Stimulated activated CD8-positive, alpha-beta memory T cell treated with anti-CD3 and anti-CD28 coated beads, Interleukin-15, amount 100 ng/mL, for 48 hours (primary cell): ENCODE data around the gene IDH3A.
"Not testable (repeated sequence)": the region's sequence is repeated elsewhere in the genome, so short reads cannot be mapped to it uniquely, and the experiment has no call there.

Experiments used
- DNase-seq, 2 donors: peaks; one replicate each; pipeline ENCODE4 v3.0.0-alpha.2; 2020; ENCODE audit warnings: low read depth in 2 of 2

Gene IDH3A

DNA sequence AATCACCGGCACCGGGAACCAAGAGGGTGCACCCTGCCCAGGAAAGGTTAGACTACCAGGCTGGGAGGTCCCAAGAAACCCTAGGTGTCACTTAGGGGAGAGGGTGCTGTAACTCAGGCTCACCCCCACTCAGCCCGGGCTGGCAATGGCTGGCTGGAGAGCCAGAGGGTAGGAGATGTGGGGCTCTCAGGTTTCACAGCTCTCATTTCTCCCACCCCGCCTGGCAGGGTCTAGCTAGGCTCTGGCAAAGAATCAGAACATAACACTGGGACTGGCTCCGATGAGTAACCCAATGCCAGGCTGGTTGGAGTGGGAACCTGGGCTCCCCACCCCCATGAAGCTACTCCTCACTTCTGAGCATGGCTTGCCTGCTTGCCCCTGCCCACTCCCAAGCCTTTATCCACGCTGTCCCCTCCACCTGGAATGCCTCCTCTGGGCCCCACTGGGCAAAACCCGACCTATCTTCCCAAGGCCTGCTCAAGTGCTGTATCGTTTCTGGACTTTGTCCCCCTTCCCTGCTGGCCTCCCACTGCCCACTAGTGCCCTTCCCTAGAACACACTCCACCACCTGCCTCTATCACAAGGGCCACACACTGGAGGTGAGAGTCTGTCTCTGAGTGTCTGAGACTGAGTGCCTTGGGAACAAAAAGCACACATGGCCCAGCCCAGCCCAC, 19.9 kb upstream of the IDH3A start:
- no peak for DNase-seq

DNA sequence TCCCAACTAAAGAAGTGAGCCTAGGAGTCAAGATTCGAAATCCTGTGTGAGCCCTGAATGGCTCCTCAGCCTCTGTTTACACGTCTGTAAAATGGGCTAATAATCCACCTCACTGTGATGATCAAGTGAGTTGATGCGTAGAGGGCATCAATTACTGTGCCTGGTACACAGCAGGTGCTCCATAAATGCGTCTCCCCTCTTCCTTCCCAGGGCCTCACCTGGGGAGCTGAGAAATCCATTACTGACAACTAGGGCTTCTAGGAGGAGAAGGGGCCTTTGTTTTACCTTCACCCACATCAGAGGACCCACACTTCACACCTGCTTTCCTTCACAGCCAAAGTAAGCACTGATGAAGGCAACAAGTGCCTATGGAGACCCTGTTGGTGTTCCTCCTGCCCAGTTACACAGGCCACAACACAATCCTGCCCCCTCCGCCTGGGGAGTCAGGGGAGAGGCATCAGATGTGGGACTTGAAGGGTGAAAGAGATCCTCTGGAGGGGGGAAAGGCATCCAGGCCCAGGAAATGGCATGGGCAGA, 19.3 kb upstream of the IDH3A start:
- DNase-seq, result no peak

DNA sequence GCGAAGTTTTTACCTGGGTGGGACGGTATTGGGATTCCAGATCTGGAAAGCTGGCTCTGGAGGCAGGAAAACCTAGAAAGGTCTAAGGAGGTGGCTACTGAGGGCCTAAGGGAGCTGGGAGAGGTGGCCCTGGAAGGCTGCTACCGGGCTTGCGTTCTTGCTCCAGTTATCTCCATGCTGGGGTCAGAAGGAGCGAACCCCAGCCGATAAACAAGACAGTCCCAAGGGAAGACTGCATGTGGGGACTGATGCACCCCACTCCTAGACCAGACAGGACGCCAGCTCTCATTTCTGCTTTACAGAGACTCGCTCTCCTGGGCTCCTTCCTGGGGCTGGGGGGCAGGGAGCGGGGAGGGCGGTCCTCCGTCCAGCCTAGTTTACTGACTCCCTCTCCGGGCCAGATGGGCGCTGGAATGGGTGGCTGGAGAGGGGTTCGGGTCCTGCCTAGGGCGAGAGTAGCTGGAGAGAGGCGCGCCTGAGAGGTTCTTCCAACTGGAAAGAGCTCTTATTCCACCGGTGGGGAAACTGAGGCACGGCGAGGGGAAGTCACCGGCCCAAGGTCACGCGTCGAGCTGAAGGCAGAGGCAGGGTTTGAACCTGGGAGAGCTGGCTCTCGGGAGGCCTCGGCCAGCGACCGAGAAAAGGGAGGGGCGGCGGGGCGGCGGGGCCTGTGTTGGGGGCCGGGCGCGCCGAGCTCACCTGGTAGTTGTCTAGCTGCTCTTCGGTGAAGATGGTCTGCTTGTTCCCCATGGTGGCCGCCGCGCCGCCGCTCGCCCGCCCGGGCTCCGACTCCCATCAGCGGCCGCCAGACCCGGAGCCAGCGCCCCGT, 18.5 kb upstream of the IDH3A start:
- DNase-seq, result peak in 1 of 2 donors; percentile 21

DNA sequence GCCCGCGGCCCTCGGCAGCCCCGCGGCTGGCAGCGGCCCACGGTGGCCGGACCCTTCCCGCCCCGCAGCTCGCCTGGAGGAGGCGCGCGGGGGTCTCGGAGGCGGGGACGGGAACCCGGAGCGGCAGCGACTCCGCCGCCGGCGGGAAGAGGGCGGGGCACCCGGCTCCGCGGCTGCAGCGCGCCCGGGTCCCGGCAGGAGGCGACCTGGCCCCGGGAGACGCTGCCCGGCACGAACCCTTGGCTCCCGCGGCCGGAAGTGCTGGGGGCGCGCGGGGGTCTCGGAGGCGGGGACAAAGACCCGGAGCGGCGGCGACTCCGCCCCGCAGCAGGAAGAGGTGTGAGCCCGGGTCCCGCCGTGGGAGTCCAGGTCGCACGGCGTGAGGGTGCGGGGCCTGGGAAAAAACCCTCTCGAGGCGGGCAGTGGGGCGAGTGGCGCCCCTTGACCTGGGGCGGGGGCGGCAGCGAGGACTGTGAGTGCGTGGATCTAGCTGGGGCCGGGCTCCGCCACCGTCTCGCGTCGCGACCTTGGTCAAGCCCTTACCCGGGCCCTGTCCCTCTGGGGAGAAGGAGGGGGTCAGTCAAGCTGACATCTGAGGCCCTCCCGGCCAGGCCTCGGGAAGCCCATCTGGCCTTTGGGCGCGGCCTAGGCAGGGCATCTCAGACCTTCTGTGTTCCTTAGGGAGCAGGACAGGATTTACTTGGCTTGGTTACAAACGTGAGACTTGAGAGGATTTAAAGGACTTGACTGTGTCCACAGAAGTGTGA, 17.7 kb upstream of the IDH3A start, which contains the start of gene CIB2:
Gene CIB2 (minus strand): TSS at position 151 of the 767 bp plus-strand sequence. CDS start 230 bp downstream, outside the sequence.
- peak; percentile 72 to 78 for DNase-seq

DNA sequence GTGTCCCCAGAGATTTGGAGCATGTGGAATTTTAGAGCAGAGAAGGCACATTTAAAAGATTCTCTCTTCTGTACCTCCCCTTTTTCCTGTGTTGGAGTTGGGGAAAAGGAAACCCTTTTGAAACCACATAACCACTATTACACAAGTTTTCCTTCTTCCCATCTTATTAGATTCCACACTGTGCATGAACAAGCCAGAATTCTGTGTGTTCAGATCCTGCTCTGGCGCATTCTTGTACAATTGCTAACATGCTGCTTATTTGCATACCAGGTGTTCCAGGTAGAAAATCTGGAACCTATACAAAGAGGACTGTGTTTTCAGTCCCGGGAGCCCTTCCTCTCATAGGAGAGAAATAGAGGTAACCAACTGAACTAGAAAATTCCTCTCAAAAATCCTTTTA, 15.4 kb upstream of the IDH3A start:
- no peak for DNase-seq

DNA sequence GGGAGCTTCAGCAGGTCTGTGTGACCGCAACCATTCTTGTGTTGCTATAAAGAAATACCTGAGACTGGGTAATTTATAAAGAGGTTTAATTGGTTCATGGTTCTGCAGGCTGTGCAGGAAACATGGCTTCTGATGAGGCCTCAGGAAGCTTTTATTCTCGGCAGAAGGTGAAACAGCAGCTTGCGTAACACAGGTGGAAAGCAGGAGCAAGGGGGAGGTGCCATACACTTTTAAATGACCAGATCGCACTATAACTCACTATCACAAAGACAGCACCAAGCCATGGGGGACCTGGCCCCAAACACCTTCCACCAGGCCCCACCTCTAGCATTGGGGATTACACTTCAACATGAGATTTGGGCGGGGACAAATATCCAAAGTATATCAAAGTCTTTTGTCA, 9.6 kb upstream of the IDH3A start:
- no peak for DNase-seq

DNA sequence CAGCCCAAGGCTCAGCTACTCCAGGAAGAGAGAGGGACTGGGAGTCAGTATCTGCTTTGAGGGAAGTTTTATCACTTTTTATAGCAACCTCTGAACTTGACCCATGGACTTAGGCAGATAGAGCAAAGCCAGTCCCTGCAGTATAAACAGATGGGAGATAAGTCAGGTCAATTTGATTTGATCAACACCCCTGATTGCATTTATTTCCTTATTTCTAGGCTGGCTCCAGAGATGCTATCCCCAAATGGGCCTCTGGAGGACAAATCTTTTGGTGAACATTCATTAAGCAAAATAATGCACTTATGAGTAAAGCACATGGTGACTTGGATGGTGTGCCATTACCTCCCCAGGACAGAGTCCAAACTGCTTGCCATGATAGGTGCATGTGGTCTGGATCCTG, 8.9 kb upstream of the IDH3A start:
- DNase-seq, result no peak

DNA sequence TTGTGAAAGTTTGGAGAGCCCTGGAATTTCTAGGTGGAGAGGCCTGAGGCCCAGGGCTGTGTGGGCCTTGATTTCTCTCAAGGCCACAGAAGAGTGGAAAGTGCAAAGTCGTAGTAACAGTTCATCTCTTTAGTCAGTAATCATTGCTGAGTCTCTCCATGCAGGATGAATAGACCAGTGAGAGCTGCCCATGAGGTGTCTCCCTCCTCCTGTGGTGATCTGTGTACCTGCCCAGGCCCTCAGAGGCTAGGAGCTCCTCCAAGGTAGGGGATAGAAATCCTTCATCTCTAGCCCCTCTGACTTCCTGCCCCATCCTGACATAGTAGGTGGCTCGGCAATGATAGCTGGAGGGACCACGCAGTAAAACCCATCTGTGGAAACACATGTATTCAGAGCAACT, 6.8 kb upstream of the IDH3A start:
- DNase-seq, result no peak

DNA sequence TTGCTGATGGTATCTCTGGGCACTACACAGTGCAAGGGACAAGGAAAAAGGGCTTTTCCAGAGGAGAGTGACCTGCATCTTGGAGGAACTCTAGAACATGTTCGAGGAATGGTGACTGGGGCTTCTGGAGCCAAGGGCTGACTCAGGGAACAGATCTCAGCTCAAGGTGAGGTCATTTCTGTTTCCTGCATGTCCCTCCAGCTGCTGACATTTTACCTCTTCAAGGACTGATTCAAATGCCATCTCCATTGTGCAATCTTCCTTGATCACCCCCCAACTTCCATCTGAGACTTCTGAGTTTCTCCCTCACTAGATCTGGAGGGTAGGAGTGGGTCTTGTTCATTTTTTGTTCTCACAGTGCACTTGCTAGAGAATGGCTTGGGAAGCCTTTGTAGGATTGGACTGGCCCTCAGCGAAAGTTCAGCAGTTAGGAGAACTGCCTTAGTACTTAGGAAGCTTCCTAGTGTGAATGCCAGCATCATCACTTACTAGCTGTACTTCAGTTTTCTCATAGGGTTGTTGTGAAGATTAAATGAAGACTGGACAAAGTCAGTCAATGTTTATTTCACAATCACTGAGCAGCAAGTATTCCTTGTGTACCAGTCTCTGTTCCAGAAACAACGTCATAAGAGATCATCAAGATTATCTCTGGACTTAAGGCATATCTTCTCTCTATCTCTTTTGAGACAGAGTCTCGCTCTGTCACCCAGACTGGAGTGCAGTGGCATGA, 2.6 kb upstream of the IDH3A start:
- DNase-seq, result no peak

DNA sequence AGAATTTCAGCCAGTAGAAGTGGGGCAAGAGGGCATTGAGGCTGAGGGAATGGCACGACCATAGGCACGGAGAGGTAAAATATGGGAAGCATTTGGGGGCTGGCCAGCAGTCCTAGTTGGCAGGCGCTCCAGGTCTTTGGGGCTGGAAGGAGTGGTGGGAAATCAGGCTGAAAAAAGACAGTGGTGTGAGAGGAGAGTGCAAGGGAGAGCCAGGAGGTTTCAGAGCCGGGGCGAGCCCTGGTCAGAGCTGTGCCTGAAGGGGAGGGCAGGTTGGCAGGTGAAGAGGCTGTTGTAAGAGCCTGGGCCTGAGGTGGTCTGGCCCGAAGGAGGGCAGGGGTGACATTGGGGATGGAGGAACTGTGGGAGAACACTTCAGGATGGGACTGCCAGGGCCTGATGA, 1.6 kb upstream of the IDH3A start:
- DNase-seq, result no peak

DNA sequence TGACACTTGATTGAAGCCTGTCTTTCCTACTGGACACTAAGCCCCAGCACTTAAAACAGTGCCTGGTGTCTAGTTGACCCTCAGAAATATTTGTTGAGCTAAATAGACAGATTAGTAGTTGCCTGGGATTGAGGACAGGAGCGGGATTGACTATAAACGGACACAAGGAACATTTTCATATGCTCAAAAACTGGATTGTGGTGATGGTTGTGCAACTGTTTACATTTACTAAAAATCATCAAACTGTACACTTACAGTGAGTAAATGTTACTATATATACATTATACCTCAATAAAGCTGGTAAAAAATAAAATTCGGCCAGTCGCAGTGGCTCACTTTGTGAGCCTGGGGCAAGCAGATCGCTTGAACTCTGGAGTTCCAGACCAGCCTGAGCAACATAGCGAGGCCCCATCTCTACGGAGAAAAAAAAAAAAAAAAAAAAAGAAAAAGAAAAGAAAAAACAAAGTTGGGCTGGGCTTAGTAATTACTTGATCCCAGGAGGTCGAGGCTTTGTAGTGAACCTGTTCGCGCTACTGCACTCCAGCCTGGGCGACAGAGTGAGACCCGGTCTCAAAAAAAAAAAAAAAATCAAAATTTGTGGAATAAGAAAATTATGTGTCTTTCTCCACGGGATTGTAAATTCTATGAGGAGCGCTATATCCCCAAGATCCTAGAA, 632 bp upstream of the IDH3A start:
- DNase-seq, result no peak

DNA sequence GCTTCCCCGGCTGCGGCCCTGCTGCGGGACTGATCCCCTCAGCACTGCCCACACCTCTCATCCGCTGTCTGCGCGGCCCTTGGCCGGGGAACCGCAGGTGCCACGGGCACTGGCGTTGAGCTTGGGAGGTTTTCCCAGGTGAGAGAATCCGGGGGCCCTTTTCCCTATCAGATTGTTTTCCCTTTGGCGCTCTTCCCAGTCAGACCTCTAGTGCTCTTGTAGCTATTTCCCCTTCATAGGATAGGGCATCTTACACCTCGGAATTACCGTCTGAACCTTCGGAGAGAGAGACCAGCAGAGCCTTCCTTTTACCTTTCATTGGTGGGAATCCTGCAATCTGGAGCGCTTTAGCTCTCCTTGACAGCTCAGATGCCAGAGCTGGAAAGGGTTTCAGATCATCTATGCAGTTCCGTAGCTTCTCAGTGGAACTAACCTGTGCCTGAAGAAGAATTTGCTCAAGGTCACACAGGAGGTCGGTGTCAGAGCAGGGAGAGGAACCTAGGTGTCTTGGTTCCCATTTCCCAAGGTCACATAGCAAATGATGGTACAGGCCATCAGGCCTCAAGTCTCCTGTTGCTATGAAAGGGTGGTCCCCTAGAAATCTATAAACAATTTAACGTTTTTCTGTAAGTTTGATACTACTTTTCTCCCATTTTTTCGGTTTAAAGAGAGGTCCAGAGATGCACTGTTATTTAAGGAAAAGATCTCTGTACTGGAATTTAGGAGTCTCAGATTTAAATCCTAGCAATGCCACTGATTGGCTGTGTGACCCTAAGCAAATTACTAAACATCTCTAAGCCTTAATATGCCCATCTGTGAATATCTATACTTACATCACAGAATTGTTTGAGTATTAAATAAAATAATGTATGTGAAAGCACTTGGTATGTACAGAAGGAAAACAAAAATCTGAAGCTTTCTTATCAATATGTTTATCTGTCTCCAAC, 916 bp downstream of the IDH3A start:
- no peak for DNase-seq

DNA sequence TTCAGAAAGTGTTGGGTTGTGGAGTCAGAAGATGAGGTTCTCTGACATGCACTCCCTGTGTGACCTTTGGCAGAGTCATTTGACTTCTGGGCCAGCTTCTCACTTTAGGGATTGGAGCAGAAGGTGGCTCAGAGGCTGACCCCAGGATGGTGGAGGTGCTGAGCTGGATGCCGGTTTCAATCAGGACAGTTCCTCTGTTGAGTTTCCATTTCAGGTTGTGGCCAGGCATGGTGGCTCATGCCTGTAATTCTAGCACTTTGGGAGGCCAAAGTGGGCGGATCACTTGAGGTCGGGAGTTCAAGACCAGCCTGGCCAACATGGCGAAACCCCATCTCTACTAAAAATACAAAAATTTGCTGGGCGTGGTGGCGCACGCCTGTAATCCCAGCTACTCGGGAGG, 1.9 kb downstream of the IDH3A start:
- not testable (repeated sequence) for DNase-seq

DNA sequence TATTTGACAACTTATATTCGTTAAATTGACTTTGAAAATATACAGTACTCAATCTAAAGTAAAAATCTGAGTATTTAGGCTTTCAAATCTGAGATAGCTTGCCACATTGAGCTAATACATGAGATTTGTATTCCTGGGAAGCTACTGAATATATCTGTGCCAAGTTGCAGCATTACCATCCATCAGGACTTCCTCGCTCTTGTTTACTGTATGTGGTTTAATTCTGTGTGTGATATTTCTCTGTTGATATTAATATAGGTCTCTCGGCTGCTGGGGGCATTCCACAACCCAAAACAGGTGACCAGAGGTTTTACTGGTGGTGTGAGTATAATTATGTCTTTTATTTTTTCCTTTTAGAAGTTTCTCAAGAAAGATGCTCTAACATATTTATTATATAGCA, 5.8 kb downstream of the IDH3A start:
- DNase-seq, result no peak

DNA sequence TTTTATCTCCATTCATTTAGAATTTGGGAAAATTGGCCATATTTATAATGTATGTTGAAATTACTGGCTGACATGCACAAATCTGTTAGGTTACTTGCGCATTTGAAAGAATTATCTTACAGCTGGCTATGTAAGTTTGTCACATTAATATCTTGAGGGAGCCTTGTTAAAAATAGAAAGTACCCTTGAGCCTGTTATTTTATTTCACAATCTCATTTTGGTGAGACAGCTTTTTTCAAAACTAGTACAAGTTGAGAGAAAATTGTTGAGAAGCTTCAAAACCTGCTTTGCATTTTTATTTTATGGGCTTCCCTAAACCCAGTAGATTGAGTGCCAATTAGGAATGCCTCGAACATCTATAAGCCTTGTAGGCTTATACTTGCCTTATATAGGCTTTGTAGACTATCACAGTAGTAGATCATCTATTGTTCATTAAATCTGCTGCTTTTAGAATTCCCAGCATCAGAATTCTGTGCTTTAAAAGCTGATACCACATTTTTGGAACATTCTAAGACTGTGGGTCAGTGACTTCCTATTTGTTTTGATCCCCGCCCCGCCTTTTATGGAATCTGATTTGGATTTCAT, 6.3 kb downstream of the IDH3A start:
- no peak for DNase-seq

DNA sequence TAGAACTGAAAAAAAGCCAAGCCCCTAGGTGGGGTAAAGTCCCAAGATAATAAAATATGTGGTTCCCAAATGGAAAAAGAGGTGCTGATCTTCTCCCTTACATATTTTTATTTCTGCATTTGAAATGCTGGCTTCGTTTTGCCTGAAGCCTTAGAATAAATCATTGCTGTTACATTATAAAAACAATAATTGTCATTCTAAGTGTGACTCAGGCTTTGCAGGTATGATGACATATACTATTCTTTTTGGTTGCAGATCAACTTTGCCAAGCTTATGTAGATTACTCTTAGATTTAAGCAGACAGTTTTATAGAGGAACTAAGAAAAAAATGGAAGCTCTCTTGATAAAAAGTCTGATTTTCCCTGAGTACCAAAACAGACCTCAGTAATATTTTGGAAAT, 7.5 kb downstream of the IDH3A start:
- no peak for DNase-seq

DNA sequence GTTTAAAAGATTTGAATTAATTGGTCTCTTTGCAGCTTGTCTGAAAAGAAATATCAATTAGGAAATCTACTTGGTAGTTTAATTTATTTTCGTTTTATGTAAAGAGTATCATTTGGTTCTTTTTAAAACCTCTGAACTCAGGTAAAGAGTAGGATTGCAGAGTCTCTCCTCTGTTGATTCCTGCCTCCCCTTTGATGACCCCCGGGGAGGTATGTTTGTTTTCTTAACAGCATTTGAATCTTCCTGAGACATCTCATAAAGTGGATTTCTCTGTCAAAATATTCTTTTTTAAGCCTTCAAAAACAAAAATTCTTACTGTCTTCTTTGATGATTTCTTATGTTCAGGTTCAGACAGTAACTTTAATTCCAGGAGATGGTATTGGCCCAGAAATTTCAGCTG, 8.0 kb downstream of the IDH3A start:
- DNase-seq, result no peak

DNA sequence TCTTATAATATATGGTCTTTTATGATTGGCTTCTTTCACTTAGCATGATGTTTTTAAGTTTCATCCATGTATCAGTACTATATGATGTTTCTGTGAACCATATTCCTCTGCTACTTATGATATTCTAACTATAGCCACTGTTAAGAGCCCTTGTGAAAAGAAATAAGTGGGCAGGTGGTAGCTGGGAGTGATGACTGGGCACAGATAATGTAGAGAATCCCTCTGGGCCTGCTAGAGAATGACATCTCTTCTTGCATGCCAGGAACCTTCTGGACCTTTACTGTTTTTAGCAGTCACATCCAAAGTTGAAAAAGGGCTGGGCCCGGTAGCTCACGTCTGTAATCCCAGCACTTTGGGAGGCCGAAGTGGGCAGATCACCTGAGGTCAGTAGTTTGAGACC, 10.2 kb downstream of the IDH3A start:
- DNase-seq, result no peak

DNA sequence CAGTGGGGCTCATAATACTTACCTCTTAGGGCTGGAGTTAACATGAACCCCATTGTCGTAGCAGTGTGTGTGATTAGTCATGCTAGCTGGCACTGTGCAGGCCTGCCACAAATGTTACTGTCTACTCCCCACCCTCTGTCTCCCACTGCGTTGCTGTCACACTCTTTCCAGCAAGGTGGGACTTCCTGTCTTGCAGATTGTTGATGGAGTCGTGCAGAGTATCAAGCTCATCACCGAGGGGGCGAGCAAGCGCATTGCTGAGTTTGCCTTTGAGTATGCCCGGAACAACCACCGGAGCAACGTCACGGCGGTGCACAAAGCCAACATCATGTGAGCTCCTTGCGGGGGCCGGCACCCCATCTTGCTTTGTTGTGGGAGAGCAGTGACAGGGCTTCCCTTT, 12.9 kb downstream of the IDH3A start:
- peak in 1 of 2 donors; percentile 19 for DNase-seq

DNA sequence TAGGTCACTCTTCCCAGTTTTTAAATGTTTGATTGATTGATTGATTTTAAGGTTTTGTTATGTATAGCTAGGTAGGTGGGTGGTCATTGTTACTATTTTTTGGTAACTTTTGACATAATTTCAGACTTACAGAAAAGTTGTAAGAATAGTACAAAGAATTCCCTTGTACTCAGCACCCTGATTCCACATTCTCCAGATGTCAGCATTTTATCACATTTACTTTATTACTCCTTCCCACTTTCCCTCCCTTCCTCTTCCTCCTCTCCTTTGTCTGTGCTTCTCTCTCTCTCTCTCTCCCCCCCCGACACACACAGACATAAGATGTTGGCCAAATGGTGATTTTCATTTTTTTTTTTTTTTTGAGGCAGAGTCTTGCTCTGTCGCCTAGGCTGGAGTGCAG, 14.8 kb downstream of the IDH3A start:
- no peak for DNase-seq
